DMS53 treated with DMSO at 0.1 percent for 48 hours (cell line): ENCODE results near the gene RAB3GAP2.
"Not testable (repeated sequence)": the region's sequence is repeated elsewhere in the genome, so short reads cannot be mapped to it uniquely, and the experiment has no call there.

Experiments
- DNase-seq: peaks from one replicate; lab custom pipeline; 2025; ENCODE audit not compliant: unreplicated experiment; lab: John Stamatoyannopoulos, UW

RAB3GAP2 gene

GRCh38 chr1:220203816-220204215 lies 68.4 kb downstream of the RAB3GAP2 start:
- no peak for DNase-seq

DNA sequence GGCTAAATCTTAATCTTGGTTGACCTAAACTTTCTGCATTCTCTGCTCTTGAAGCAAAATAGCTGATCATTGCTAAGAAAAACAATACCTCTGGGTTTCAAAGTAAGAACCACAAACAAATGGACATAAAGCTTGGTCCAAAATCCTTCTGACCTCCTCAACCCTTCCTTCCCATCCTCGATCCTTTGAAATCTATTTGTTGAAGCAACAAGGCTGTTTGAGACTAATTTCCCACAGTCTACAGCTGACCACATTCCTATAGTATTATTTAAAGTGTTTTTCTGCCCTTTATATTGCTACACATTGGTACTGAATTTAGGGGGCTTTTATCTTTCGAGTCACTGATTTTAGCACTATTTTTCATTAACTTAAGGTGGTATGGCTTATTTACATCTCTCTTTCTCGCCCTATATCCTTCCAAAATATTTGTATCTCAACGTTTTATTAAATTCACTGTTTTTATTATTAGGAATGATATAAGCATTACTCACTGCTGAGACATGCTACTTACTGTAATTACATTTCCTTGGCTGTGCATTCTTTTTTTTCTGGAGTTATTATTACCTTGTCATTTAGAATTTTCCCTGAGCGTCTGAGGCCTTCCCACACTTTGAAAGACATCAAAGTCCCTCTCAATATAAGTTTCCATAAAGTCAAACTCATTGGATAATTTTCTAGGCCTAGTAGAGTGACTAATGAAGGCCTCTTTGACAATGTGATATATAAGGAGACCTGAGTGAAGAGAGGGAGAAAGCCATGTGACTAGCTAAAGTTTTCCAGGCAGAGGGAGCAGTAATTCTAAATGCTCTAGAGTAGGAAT lies 73.9 kb downstream of the RAB3GAP2 start:
- DNase-seq: no peak

GRCh38 chr1:220195701-220196100 lies 76.6 kb downstream of the RAB3GAP2 start:
- no peak for DNase-seq

GRCh38 chr1:220189750-220190347 lies 82.4 kb downstream of the RAB3GAP2 start:
- peak; percentile 65 for DNase-seq

DNA sequence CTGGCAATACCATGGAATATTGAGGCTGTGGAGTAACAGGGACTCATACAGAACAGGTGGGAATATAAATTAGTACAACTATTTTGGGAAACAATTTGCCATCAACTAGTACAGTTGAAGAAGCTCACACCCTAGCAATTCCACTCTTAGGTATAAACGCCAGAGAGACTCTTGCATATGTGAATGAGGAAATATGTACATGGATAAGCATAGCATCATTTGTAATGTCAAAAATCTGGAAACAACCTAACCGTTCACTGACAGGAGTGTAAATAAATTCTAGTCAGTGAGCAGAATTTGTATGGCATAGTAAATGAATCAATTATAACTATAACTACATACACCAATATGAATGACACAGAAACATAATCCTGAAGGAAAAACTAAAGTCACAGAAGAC lies 83.7 kb downstream of the RAB3GAP2 start:
- no peak for DNase-seq

DNA sequence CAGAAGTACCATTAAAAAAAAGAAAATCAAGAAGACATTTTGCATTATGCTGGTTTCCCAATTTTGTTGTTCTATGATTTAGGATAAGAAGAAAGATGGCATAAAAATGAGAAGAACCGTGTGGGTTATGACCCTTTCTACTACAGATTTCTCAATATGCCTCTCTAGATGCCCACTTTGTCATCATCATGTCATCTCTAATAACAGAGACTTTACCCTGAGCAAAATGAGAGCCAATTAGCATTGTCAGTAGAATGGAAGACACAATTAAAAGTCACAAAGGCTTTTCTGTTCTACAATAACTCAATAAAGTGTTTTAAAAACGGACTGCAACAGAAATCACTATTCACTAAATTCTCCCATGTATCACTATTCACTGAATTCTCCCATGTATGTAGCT lies 85.5 kb downstream of the RAB3GAP2 start:
- no peak for DNase-seq

- no peak for DNase-seq
Measured at GRCh38 chr1:220184506-220184905, 87.7 kb downstream of the RAB3GAP2 start.

DNA sequence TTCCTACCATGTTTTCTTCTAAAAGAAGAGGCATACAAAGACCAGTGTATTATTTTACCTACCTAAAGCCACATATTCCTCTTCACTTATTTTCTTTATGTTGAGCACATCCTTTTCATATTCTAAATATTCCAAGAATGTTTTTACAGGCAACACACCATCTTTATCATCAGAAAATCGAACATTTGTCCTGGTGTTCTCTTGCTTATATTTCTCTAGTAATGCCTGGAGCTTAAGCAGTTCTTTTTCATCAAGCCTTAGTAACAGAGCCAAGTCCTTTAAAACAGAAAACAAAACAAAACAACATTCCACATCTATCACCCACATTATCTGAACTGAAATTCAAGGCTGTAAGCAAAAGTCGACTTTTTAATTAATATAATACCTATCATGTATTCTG lies 89.6 kb downstream of the RAB3GAP2 start:
- no peak for DNase-seq

GRCh38 chr1:220182111-220182510 lies 90.1 kb downstream of the RAB3GAP2 start:
- DNase-seq: no peak

DNA sequence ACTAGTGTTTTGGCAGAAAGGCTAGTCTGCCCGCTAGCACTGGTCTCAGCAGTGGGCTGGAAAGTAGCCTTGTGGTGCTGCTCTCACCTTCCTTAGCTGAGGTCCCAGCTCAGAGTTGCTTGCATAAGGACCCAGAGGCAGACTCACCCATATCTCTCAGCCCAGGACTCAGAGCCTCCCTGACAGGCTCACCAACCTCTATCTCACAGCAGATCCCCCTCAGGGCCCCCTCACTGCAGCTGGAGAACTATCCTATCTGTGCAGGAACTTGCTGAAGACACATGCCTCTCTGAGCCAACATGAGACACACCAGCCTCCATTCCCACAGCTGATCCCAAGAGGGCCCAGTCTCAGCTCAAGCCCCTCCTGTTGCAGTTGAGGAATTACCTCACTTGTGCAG lies 95.7 kb downstream of the RAB3GAP2 start:
- no peak for DNase-seq

- DNase-seq: no peak
Measured at GRCh38 chr1:220170836-220171526, 101.3 kb downstream of the RAB3GAP2 start.

- DNase-seq: not testable (repeated sequence)
Measured at GRCh38 chr1:220169887-220170286, 102.4 kb downstream of the RAB3GAP2 start.

DNA sequence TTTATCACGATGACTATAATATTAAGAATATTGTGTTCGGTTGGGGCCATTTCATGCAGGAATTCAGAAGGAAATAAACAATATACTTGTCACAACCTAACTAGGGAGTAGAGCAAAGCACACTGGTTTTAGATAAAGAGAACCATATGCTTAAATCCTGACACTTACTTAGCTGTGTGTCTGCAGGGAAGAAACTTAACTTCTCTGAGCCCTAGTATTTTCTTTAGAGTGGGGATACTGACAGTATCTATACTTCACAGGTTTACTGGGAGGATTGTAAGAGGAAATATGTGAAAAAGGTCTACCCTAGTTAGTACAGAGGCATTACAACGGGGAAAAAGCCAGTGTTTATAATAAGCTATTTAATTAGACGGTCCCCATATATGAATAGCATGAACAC lies 105.4 kb downstream of the RAB3GAP2 start:
- no peak for DNase-seq

GRCh38 chr1:220164517-220164916 lies 107.7 kb downstream of the RAB3GAP2 start:
- DNase-seq: no peak

- DNase-seq: no peak
Measured at GRCh38 chr1:220164116-220164515, 108.1 kb downstream of the RAB3GAP2 start.

GRCh38 chr1:220160027-220160426 lies 112.2 kb downstream of the RAB3GAP2 start:
- DNase-seq: no peak

DNA sequence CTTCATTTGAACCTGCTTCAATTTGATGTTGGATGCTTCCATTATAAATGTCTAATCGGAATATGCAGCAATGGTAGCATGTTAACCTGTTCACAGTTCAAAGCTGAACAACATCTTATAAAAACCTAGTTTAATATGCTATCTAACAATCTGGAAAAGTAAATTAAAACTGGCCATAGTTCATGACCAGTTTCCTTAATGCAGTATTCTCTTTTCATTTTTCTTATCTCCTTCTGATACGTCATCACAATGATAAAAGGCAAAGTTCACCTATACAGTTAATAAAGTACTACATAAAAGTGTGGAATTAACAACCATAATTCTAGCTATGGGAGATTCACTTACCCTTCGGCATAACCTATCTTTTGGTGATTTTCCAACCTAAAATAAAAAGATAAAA lies 113.2 kb downstream of the RAB3GAP2 start:
- no peak for DNase-seq

DNA sequence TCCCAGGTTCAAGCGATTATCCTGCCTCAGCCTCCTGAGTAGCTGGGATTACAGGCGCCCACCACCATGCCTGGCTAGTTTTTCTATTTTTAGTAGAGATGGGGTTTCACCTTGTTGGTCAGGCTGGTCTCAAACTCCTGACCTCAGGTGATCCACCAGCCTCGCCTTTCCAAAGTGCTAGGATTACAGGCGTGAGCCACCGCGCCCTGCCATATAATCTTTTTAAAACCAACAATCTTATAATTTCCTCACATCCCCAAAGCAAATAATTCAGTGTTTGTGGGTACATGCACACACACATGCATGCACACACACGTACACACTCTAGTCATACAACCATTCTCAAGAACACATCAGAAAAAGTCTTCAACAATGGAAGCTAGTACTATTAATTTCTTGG lies 113.7 kb downstream of the RAB3GAP2 start:
- not testable (repeated sequence) for DNase-seq

GRCh38 chr1:220157738-220158137 lies 114.5 kb downstream of the RAB3GAP2 start:
- DNase-seq: no peak

GRCh38 chr1:220156620-220157146 lies 115.6 kb downstream of the RAB3GAP2 start:
- no peak for DNase-seq

- no peak for DNase-seq
Measured at GRCh38 chr1:220153147-220153546, 119.1 kb downstream of the RAB3GAP2 start.

- no peak for DNase-seq
Measured at GRCh38 chr1:220151454-220151853, 120.8 kb downstream of the RAB3GAP2 start.
